Neuronal stem cell (in vitro differentiated cells): ENCODE data around the gene LMBR1L.

Source experiments
- DNase-seq: peaks from one replicate; pipeline ENCODE4 v3.0.0-alpha.2; 2013; ENCODE audit warnings: low spot score
- H2AFZ ChIP-seq: one replicate; pipeline ENCODE4 v1.6.1; 2013; ENCODE audit warnings: mild to moderate bottlenecking, low read length, inconsistent platforms
- H2AK5ac ChIP-seq: 2 replicates; pipeline ENCODE4 v1.6.1; 2013; ENCODE audit warnings: low read depth, mild to moderate bottlenecking, inconsistent platforms, low read length, moderate library complexity, mixed read lengths
- H2BK120ac ChIP-seq: 2 replicates; pipeline ENCODE4 v1.6.1; 2013; ENCODE audit warnings: low read depth, mild to moderate bottlenecking, inconsistent platforms, low read length, moderate library complexity, mixed read lengths
- H2BK12ac ChIP-seq: one replicate; pipeline ENCODE4 v1.6.1; 2013; ENCODE audit warnings: low read length, inconsistent platforms
- H2BK15ac ChIP-seq: 2 replicates; pipeline ENCODE4 v1.6.1; 2013; ENCODE audit warnings: mild to moderate bottlenecking, low read length, inconsistent platforms, mixed read lengths
- H2BK5ac ChIP-seq: one replicate; pipeline ENCODE4 v1.6.1; 2013; ENCODE audit warnings: inconsistent platforms, mild to moderate bottlenecking, low read length, moderate library complexity
- H3K14ac ChIP-seq: one replicate; pipeline ENCODE4 v1.6.1; 2013; ENCODE audit warnings: low read length, inconsistent platforms
- H3K18ac ChIP-seq: 2 replicates; pipeline ENCODE4 v1.6.1; 2013; ENCODE audit warnings: low read length, inconsistent platforms
- H3K23ac ChIP-seq: 2 replicates; pipeline ENCODE4 v1.6.1; 2013; ENCODE audit warnings: low read depth, mild to moderate bottlenecking, mixed read lengths, low read length, inconsistent platforms; ENCODE audit not compliant: poor library complexity
- H3K27ac ChIP-seq: replicated peaks from 3 replicates; pipeline ENCODE4 v1.5.1; 2013; ENCODE audit warnings: low read length, inconsistent platforms
- H3K27me3 ChIP-seq, 3 experiments: 2 replicates each; pipeline ENCODE4 v1.6.1; 2013; ENCODE audit warnings: low read length in 3 of 3, mild to moderate bottlenecking in 2 of 3, inconsistent platforms in 1 of 3, low read depth in 1 of 3, mixed read lengths in 1 of 3, moderate library complexity in 1 of 3; ENCODE audit not compliant: control insufficient read depth in 3 of 3, insufficient read depth in 3 of 3
- H3K36me3 ChIP-seq, 2 donors: replicated peaks in 1 of 2; 2 replicates each; pipeline ENCODE4 v1.6.1; 2013; ENCODE audit warnings: low read length in 2 of 2; ENCODE audit not compliant: control insufficient read depth in 2 of 2, insufficient read depth in 2 of 2
- H3K4ac ChIP-seq: 2 replicates; pipeline ENCODE4 v1.6.1; 2013; ENCODE audit warnings: inconsistent platforms, mild to moderate bottlenecking, low read length, moderate library complexity
- H3K4me1 ChIP-seq, 2 donors: 1 replicate in 1 of 2; 2 replicates in 1 of 2; pipeline ENCODE4 v1.6.1; 2013; ENCODE audit warnings: low read length in 2 of 2, low read depth in 1 of 2; ENCODE audit not compliant: control insufficient read depth in 2 of 2, insufficient read depth in 1 of 2
- H3K4me2 ChIP-seq: one replicate; pipeline ENCODE4 v1.6.1; 2013; ENCODE audit warnings: mild to moderate bottlenecking, low read length, inconsistent platforms; ENCODE audit not compliant: insufficient read depth, poor library complexity, severe bottlenecking
- H3K4me3 ChIP-seq, 2 donors: 2 replicates each; pipeline ENCODE4 v1.5.1; 2013; ENCODE audit warnings: low read length in 2 of 2, mild to moderate bottlenecking in 2 of 2, inconsistent platforms in 1 of 2, moderate library complexity in 1 of 2
- H3K79me1 ChIP-seq: one replicate; pipeline ENCODE4 v1.6.1; 2013; ENCODE audit warnings: low read depth, mild to moderate bottlenecking, inconsistent platforms, low read length, moderate library complexity
- H3K9ac ChIP-seq: one replicate; pipeline ENCODE4 v1.6.1; 2013; ENCODE audit warnings: mild to moderate bottlenecking, low read depth, low read length, inconsistent platforms; ENCODE audit not compliant: poor library complexity
- H3K9me3 ChIP-seq, 2 donors: replicated peaks in 1 of 2; 2 replicates each; pipeline versions ENCODE3 to v1.6.1; 2013; ENCODE audit warnings: low read length in 2 of 2, mild to moderate bottlenecking in 2 of 2, inconsistent platforms in 1 of 2, low read depth in 1 of 2, mixed read lengths in 1 of 2, moderate library complexity in 1 of 2; ENCODE audit not compliant: control insufficient read depth in 2 of 2, insufficient read depth in 1 of 2
- H4K8ac ChIP-seq: one replicate; pipeline ENCODE4 v1.6.1; 2013; ENCODE audit warnings: low read depth, mild to moderate bottlenecking, inconsistent platforms, low read length, moderate library complexity
- H4K91ac ChIP-seq: one replicate; pipeline ENCODE4 v1.6.1; 2013; ENCODE audit warnings: low read length, low read depth, mild to moderate bottlenecking, inconsistent platforms; ENCODE audit not compliant: poor library complexity
- WGBS, 2 donors: extraction: QIAGEN DNeasy Blood & Tissue Kit; methylation state at CpG; one replicate each; pipeline ENCODE4 v1.1.7; 2013; ENCODE audit warnings: missing lambda C conversion rate in 2 of 2, mixed read lengths in 1 of 2; ENCODE audit not compliant: insufficient read length in 2 of 2, insufficient replicate concordance in 1 of 2; ENCODE audit errors: extremely low coverage in 2 of 2; 5-methylcytosine and 5-hydroxymethylcytosine counted together

The LMBR1L gene

DNA sequence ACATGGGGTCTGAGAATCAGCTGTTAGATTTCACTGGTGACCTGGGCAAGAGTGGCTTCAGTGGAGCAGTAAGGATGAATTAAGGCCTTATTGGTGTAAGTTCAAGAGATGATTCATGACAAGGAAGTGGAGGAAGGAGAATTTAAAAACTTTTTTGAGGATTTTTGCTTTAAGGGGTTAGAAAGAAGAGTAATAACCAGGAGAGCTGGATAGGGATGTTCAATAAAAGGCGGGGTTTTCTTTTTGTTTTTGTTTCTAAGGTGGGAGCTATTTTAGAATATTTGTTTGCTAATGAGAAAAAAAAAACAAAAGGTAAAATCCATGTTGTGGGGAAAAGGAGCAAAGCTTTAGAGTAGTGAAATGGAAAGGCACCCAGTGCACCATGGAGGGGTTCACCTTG, 35.8 kb upstream of the LMBR1L start:
- H3K4ac ChIP-seq, result no peak overlapping the region
- H2AFZ ChIP-seq, result no peak overlapping the region
- DNase-seq, result no peak
- no peak overlapping the region for H3K14ac ChIP-seq
- H4K8ac ChIP-seq, result no peak overlapping the region
- H3K4me1 ChIP-seq, result no peaks in the 10 kb centered on the region
- H2BK12ac ChIP-seq, result no peak overlapping the region
- H3K18ac ChIP-seq, result no peak overlapping the region
- no peak overlapping the region for H4K91ac ChIP-seq
- no peaks in the 10 kb centered on the region for H3K27me3 ChIP-seq
- H3K4me2 ChIP-seq, result no peak overlapping the region
- H3K23ac ChIP-seq, result no peak overlapping the region
- no peak overlapping the region for H2BK120ac ChIP-seq
- no CpG with 5 or more reads among the region's 1 CpG for WGBS, 2 donors
- no peaks in the 10 kb centered on the region for H3K9me3 ChIP-seq
- no peak overlapping the region for H3K4me3 ChIP-seq
- no peak overlapping the region for H2AK5ac ChIP-seq
- no peak overlapping the region for H2BK15ac ChIP-seq
- H3K9ac ChIP-seq, result no peak overlapping the region
- no peaks in the 10 kb centered on the region for H3K36me3 ChIP-seq
- no peaks in the 10 kb centered on the region for H3K79me1 ChIP-seq
- H2BK5ac ChIP-seq, result no peak overlapping the region
- H3K27ac ChIP-seq, result no peak overlapping the region

DNA sequence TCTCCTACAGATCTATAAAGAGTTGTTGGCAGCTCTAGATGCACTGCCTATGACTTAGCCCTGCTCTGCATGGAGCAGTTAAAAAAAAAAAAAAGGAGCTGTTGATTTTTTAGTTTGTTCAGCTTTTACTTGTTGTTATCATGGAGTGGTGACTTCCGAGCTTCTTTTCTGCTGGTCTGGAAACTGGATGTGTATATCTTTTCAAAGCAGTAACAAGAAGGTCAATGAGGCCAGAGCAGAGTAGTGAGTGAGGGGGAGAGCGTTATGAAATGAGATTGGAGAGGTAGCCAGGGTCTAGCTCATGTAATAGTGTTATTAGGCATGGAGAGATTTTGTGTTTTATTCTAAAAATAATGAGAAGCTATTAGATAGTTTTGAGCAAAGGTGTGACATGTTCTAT, 33.7 kb upstream of the LMBR1L start:
- no peaks in the 10 kb centered on the region for H3K9me3 ChIP-seq
- no peaks in the 10 kb centered on the region for H3K36me3 ChIP-seq
- no peak overlapping the region for H3K4ac ChIP-seq
- H3K18ac ChIP-seq, result no peak overlapping the region
- no peak overlapping the region for H3K27ac ChIP-seq
- H2AFZ ChIP-seq, result no peak overlapping the region
- H3K9ac ChIP-seq, result no peak overlapping the region
- no peak overlapping the region for H3K4me3 ChIP-seq
- DNase-seq, result no peak
- no peak overlapping the region for H4K91ac ChIP-seq
- H3K79me1 ChIP-seq, result no peaks in the 10 kb centered on the region
- H3K27me3 ChIP-seq, result no peaks in the 10 kb centered on the region
- H2BK5ac ChIP-seq, result no peak overlapping the region
- H2BK15ac ChIP-seq, result no peak overlapping the region
- H2BK120ac ChIP-seq, result no peak overlapping the region
- no peak overlapping the region for H3K4me2 ChIP-seq
- H3K4me1 ChIP-seq, result no peaks in the 10 kb centered on the region
- H3K23ac ChIP-seq, result no peak overlapping the region
- no peak overlapping the region for H3K14ac ChIP-seq
- no peak overlapping the region for H4K8ac ChIP-seq
- no CpG with 5 or more reads among the region's 2 CpGs for WGBS, 2 donors
- H2AK5ac ChIP-seq, result no peak overlapping the region
- no peak overlapping the region for H2BK12ac ChIP-seq

DNA sequence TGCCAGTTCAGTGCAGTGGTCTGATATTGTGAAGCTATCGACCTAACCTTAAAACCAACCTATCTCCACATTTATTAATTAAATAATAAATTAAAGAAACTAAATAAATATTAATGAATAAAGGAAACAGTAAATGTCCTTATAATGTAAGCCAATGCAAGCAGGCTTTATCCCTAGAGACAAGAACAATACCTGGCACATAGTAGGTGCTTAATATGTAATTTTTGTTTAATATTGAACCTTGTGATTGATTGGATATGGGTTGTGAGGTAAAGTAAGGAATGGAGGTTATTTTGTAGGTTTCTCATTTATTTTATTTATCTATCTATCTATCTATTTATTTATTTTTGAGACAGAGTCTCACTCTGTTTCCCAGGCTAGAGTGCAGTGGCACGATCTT, 28.4 kb upstream of the LMBR1L start:
- Histone ChIP-seq H3K27me3 (no peaks in the 10 kb centered on the region), H3K9me3 (no peaks in the 10 kb centered on the region), H3K18ac (no peak overlapping the region), H2BK5ac (no peak overlapping the region), H3K36me3 (no peaks in the 10 kb centered on the region), H2BK120ac (no peak overlapping the region), H3K4me3 (no peak overlapping the region), H3K9ac (no peak overlapping the region), H2AFZ (no peak overlapping the region), H2AK5ac (no peak overlapping the region), H3K23ac (no peak overlapping the region), H3K4ac (no peak overlapping the region), H2BK12ac (no peak overlapping the region), H3K4me2 (no peak overlapping the region), H2BK15ac (no peak overlapping the region), H3K4me1 (no peaks in the 10 kb centered on the region), H3K27ac (no peak overlapping the region), H3K14ac (no peak overlapping the region), H4K8ac (no peak overlapping the region), H3K79me1 (no peaks in the 10 kb centered on the region), H4K91ac (no peak overlapping the region)
- DNase-seq, result no peak
- WGBS, 2 donors, result no CpG with 5 or more reads among the region's 2 CpGs

DNA sequence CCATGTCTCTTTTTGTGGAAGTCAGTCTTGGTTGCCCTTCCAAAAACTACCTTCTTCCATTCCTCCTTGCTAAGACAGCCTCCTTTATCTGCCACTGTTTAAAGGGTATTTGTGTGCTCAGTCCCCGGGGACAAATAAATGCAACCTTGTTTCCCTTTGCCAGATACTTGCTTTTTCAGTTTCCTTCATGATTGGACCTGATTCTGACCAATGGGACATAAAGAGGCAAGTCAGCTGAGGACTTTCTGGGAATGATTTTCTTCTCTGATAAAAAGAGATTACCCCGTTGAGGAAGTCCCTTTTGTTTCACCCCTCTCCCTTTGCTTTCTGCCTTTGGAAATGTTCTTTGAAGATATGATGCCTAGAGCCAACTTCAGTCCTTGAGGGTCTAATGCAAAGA, 27.9 kb upstream of the LMBR1L start:
- Histone ChIP-seq H2BK5ac (no peak overlapping the region), H2BK15ac (no peak overlapping the region), H3K27ac (no peak overlapping the region), H2BK12ac (no peak overlapping the region), H3K14ac (no peak overlapping the region), H3K9me3 (no peaks in the 10 kb centered on the region), H3K4me2 (no peak overlapping the region), H3K4me1 (no peaks in the 10 kb centered on the region), H2AK5ac (no peak overlapping the region), H2BK120ac (no peak overlapping the region), H3K18ac (no peak overlapping the region), H3K36me3 (no peaks in the 10 kb centered on the region), H3K4me3 (no peak overlapping the region), H3K4ac (no peak overlapping the region), H3K23ac (no peak overlapping the region), H3K79me1 (no peaks in the 10 kb centered on the region), H4K8ac (no peak overlapping the region), H3K9ac (no peak overlapping the region), H3K27me3 (no peaks in the 10 kb centered on the region), H2AFZ (no peak overlapping the region), H4K91ac (no peak overlapping the region)
- no peak for DNase-seq
- no CpG with 5 or more reads among the region's 2 CpGs for WGBS, 2 donors
